ENCODE measurements around the gene DEFB114.

DNA sequence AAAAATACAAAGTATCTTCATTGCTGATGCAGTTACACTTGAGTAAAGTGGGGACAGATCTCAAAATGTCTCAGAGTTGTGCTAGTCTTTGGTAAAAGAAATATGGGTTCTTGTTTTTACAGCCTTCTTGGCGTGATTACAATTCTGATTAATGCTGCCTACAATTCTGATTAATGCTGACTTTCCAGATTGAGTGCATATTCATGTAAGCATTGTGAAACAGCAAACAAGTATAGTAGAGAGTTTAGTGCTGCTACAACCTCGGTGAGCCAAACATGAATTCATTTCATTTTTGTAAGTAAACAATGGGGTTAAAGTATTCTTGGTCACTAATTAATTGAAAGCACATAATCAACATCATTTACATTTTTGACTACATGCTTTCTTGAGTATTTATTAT is 5.6 kb upstream of the DEFB114 start, which contains the start of gene DEFB113:
- TF ChIP-seq, protein P1, sequence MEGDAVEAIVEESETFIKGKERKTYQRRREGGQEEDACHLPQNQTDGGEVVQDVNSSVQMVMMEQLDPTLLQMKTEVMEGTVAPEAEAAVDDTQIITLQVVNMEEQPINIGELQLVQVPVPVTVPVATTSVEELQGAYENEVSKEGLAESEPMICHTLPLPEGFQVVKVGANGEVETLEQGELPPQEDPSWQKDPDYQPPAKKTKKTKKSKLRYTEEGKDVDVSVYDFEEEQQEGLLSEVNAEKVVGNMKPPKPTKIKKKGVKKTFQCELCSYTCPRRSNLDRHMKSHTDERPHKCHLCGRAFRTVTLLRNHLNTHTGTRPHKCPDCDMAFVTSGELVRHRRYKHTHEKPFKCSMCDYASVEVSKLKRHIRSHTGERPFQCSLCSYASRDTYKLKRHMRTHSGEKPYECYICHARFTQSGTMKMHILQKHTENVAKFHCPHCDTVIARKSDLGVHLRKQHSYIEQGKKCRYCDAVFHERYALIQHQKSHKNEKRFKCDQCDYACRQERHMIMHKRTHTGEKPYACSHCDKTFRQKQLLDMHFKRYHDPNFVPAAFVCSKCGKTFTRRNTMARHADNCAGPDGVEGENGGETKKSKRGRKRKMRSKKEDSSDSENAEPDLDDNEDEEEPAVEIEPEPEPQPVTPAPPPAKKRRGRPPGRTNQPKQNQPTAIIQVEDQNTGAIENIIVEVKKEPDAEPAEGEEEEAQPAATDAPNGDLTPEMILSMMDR (IDR thresholded peaks at IDR 0.05), result no peak
- no peak for TF ChIP-seq POLR2A (IDR thresholded peaks at IDR 0.05)

Data from adrenal gland (tissue), 5 donors.